Measurements from ENCODE around the gene SPAG16. TPM values are rescaled to one million over a fixed set of nuclear protein-coding genes. Genes with fewer than 3 reads are reported as not detected.
A peak's percentile ranks its signal among the peaks of the same experiment; 100 is the strongest.

Gene SPAG16
- total and polyA plus RNA-seq, 4 donors = 8.7 to 90.6 (median 21.6) TPM

DNA sequence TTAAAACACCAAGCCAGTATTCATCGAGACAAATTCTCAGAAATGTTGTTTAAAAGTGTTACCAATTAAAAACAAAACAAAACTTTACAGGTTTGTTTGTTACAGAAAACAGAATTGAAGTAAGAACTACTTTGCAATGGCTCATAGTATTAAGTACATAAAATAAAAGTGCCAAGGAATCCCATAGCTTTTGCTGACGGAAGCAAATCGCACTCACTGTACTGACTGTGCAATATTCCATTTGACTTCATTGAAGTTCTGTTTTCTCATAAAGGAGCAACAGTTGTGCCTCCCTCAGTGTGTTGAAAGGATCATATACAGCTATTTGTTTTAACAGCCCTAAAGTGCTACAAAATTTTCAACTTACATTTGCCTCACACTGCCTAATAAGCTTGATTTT is 507.8 kb downstream of the SPAG16 start:
- no peaks in the 10 kb centered on the region for H3K27me3 ChIP-seq (ENCODE audit: control insufficient read depth in 3 of 3, insufficient read depth in 3 of 3, low read length in 2 of 3)
- no peaks in the 10 kb centered on the region for H3K36me3 ChIP-seq (ENCODE audit: control insufficient read depth in 4 of 4, insufficient read depth in 4 of 4, low read length in 4 of 4)
- H3K9me3 ChIP-seq (ENCODE audit: control insufficient read depth in 4 of 4, insufficient read depth in 3 of 4, low read length in 3 of 4) = no peaks in the 10 kb centered on the region
- no peak overlapping the region for H3K9ac ChIP-seq (ENCODE audit: insufficient read depth in 1 of 2, low read length in 2 of 2)
- WGBS, 2 donors = 94 to 98% methylated on average over 3 of the region's 3 CpGs
- no peak overlapping the region for H3K27ac ChIP-seq (ENCODE audit: low read depth in 1 of 2, low read length in 1 of 2)
- no peak overlapping the region for H3K4me3 ChIP-seq
- no peaks in the 10 kb centered on the region for H3K4me1 ChIP-seq (ENCODE audit: control insufficient read depth in 5 of 5, insufficient read depth in 5 of 5, low read length in 5 of 5)
- DNase-seq (no peak), ATAC-seq (ENCODE audit: insufficient read depth, low FRiP score) (no peak)
- TF ChIP-seq, protein P1, sequence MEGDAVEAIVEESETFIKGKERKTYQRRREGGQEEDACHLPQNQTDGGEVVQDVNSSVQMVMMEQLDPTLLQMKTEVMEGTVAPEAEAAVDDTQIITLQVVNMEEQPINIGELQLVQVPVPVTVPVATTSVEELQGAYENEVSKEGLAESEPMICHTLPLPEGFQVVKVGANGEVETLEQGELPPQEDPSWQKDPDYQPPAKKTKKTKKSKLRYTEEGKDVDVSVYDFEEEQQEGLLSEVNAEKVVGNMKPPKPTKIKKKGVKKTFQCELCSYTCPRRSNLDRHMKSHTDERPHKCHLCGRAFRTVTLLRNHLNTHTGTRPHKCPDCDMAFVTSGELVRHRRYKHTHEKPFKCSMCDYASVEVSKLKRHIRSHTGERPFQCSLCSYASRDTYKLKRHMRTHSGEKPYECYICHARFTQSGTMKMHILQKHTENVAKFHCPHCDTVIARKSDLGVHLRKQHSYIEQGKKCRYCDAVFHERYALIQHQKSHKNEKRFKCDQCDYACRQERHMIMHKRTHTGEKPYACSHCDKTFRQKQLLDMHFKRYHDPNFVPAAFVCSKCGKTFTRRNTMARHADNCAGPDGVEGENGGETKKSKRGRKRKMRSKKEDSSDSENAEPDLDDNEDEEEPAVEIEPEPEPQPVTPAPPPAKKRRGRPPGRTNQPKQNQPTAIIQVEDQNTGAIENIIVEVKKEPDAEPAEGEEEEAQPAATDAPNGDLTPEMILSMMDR (IDR thresholded peaks at IDR 0.05; ENCODE audit: control extremely low read depth, extremely low read depth) = no peak

DNA sequence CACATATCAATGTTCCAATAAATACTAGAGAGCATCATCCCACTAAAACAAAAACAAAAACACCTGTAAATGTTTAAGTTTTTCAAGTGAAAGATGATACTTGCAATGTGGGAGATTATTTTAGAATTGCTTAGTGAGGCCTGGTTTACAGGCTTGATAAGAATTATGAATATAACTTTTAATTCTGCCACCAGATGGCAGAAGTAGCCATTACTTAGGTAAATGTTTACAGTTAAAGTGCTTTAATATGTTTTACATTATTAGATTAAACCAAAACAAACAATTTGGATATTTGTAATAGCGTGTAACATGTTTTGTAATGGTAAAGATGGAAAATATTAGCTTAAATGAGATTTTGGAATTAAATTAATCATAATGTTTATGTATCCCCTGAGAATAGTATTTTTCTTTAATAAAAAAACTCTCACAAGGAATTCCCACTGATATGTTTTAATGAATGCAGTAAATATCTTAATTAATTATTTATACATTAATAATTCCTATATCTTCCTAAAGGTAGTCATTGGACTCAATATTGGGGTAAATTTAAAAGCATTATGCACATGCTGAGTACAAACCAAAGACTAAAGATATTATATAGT is 522.0 kb downstream of the SPAG16 start:
- Histone ChIP-seq H3K9me3 (ENCODE audit: control insufficient read depth in 4 of 4, insufficient read depth in 3 of 4, low read length in 3 of 4) (no peaks in the 10 kb centered on the region), H3K27me3 (ENCODE audit: control insufficient read depth in 3 of 3, insufficient read depth in 3 of 3, low read length in 2 of 3) (no peaks in the 10 kb centered on the region), H3K4me3 (no peak overlapping the region), H3K4me1 (ENCODE audit: control insufficient read depth in 5 of 5, insufficient read depth in 5 of 5, low read length in 5 of 5) (no peaks in the 10 kb centered on the region), H3K36me3 (ENCODE audit: control insufficient read depth in 4 of 4, insufficient read depth in 4 of 4, low read length in 4 of 4) (no peaks in the 10 kb centered on the region), H3K9ac (ENCODE audit: insufficient read depth in 1 of 2, low read length in 2 of 2) (no peak overlapping the region), H3K27ac (ENCODE audit: low read depth in 1 of 2, low read length in 1 of 2) (no peak overlapping the region)
- DNase-seq (peak in 2 of 3 donors; percentile 33 to 39), ATAC-seq (ENCODE audit: insufficient read depth, low FRiP score) (no peak)
- TF ChIP-seq, protein P1 (IDR thresholded peaks at IDR 0.05; ENCODE audit: control extremely low read depth, extremely low read depth) = no peak
- WGBS, 2 donors = 25 to 39% methylated on average over 1 of the region's 1 CpG

DNA sequence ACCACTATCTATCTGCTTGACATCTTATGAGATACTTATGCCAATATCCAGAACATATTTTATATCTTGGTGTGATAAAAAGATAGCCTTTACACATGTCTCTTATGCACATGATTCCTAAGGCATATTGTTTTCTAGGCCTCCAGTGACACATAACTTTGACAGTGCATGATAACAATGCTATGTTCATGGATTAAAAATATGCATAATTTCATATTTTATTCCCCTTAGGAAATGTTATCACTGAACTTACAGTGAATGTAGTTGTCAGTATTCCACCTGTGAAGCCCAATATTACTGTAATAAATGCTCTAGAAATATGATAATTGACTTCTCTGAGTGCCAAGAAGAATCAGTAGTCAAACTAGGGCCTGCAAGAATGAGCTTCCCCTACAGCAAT is 532.3 kb downstream of the SPAG16 start:
- H3K4me1 ChIP-seq (ENCODE audit: control insufficient read depth in 5 of 5, insufficient read depth in 5 of 5, low read length in 5 of 5) = no peaks in the 10 kb centered on the region
- ATAC-seq (ENCODE audit: insufficient read depth, low FRiP score) = no peak
- TF ChIP-seq, protein P1 (IDR thresholded peaks at IDR 0.05; ENCODE audit: control extremely low read depth, extremely low read depth) = no peak
- no peaks in the 10 kb centered on the region for H3K36me3 ChIP-seq (ENCODE audit: control insufficient read depth in 4 of 4, insufficient read depth in 4 of 4, low read length in 4 of 4)
- no peaks in the 10 kb centered on the region for H3K27me3 ChIP-seq (ENCODE audit: control insufficient read depth in 3 of 3, insufficient read depth in 3 of 3, low read length in 2 of 3)
- no peaks in the 10 kb centered on the region for H3K9me3 ChIP-seq (ENCODE audit: control insufficient read depth in 4 of 4, insufficient read depth in 3 of 4, low read length in 3 of 4)
- no peak overlapping the region for H3K9ac ChIP-seq (ENCODE audit: insufficient read depth in 1 of 2, low read length in 2 of 2)
- no peak for DNase-seq
- H3K27ac ChIP-seq (ENCODE audit: low read depth in 1 of 2, low read length in 1 of 2) = no peak overlapping the region
- H3K4me3 ChIP-seq = no peak overlapping the region

DNA sequence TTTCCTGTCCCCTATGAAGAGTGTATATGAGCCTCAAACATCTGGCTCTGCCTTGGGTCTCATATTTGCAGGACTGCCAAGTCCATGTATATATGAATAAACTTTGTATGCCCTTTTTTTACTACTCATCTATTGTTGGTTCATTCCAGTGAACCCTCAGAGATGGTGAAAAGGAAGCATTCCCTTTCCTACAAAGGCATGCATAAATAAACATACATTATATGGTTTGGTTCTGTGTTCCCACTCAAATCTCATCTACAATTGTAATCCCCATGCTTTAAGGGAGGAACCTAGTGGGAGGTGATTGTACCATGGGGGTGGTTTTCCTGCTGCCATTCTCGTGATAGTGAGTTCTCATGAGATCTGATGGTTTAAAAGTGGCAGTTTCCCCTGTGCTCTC is 534.2 kb downstream of the SPAG16 start:
- ATAC-seq (ENCODE audit: insufficient read depth, low FRiP score) (no peak), DNase-seq (peak in 1 of 3 donors; percentile 7)
- Histone ChIP-seq H3K4me3 (no peak overlapping the region), H3K36me3 (ENCODE audit: control insufficient read depth in 4 of 4, insufficient read depth in 4 of 4, low read length in 4 of 4) (no peaks in the 10 kb centered on the region), H3K9ac (ENCODE audit: insufficient read depth in 1 of 2, low read length in 2 of 2) (no peak overlapping the region), H3K4me1 (ENCODE audit: control insufficient read depth in 5 of 5, insufficient read depth in 5 of 5, low read length in 5 of 5) (no peaks in the 10 kb centered on the region), H3K9me3 (ENCODE audit: control insufficient read depth in 4 of 4, insufficient read depth in 3 of 4, low read length in 3 of 4) (no peaks in the 10 kb centered on the region), H3K27me3 (ENCODE audit: control insufficient read depth in 3 of 3, insufficient read depth in 3 of 3, low read length in 2 of 3) (no peaks in the 10 kb centered on the region), H3K27ac (ENCODE audit: low read depth in 1 of 2, low read length in 1 of 2) (no peak overlapping the region)
- TF ChIP-seq, protein P1 (IDR thresholded peaks at IDR 0.05; ENCODE audit: control extremely low read depth, extremely low read depth) = no peak
- 30 to 36% methylated on average over 1 of the region's 1 CpG for WGBS, 2 donors

Data from lung (tissue), 12 donors.